Stimulated activated CD8-positive, alpha-beta memory T cell treated with anti-CD3 and anti-CD28 coated beads, Interleukin-12 subunit alpha, Interleukin-12 subunit beta, amount 100 ng/mL, for 24 hours (primary cell): ENCODE measurements around the gene TRPT1.

ENCODE experiments used
- DNase-seq: peaks from one replicate; pipeline ENCODE4 v3.0.0-alpha.2; 2020; ENCODE audit errors: extremely low read depth

Gene TRPT1

DNA sequence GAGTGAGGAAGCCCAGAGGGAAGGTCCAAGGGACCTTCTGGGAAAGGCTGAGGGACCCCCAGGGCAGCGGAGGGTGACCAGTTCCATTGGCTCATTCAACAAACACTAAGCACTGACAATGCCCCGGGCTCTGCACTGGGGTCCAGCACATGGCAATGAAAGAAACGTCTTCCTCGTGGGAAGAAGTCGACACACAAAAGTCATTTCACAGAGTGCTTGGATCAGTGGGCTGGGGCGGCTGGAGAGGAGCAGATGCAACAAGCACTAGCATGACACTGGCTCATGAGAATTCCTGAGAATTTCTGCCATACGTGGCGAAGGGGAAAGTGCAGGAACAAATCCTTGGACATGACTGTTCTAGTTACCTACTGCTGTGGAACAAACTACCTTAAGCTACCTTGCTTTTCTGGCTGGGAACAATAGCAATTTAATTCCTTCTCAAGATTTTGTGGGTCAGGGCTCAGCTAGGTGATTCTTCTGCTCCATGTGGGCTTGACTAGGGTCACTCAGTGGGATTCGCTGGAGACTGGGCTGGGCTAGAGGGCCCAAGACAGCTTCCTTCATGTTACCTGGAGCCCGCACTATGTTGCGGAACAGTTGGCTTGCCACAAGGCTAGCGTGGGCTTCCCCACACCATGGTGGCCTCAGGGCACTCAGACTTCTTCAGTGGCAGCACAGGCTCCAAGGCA, 46.9 kb downstream of the TRPT1 start:
- no peak for DNase-seq

DNA sequence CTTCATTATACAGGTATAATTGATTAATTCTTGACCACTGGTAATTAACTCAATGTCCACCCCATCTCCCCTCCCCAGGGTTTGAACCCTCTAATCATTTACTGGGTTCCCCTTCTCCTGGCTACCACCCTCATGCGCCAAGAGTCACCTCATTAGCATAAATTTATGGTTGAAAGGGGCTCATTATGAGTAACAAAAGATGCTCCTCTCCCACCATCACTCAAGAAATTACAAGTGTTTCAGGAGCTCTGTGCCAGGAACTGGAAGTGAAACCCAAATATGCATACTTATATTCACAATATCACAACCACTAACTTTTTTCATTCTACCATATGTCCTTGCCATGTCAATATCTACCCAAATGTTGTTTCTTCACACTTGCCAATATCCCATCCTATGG, 47.8 kb downstream of the TRPT1 start:
- no peak for DNase-seq

DNA sequence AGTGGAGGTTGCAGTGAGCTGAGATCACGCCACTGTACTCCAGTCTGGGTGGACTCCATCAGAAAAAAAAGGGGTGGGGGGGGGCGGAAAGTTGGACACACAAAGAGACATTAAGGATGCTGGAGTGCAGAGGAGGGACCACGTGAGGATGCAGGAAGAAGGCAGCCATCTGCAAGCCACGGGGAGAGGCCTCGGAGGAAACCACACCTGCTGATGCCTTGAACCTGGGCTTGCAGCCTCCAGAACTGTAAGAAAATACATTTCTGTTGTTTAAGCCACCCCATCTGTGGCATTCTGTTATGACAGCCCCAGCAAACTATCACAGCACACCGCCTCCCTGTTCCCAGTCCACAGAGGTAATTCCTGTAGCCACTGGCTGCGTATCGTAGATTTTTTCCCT, 49.2 kb downstream of the TRPT1 start:
- no peak for DNase-seq
